Measurements from ENCODE around the gene OR4D10.

- TF ChIP-seq ZZZ3 (IDR thresholded peaks at IDR 0.05) (no peak), KDM1A (IDR thresholded peaks at IDR 0.05) (no peak)
These were observed 2.1 kb downstream of the OR4D10 start for GRCh38 chr11:59475176-59475575.
